Measurements from ENCODE around the gene VWA2. TPM values are rescaled to one million over a fixed set of nuclear protein-coding genes. Genes with fewer than 3 reads are reported as not detected.

The VWA2 gene
- 6.5 TPM for total RNA-seq
- 0.17 TPM for polyA plus RNA-seq (ENCODE audit: insufficient read depth, low read depth, low replicate concordance)
- long read RNA-seq, donor 1: 0 reads
- long read RNA-seq, donor 2: 0 reads
- long read RNA-seq, donor 3: 0 reads
- long read RNA-seq, donor 4: 0 reads
- long read RNA-seq, donor 5: 0 reads
- long read RNA-seq, donor 6: 0 reads
- long read RNA-seq, donor 7, partial matches to known transcripts: 2 of 4 reads
- long read RNA-seq, donor 7, other reads (novel, unspliced or antisense): 2 of 4 reads
- long read RNA-seq, donor 8: 0 reads
- long read RNA-seq, donor 9: 0 reads
- long read RNA-seq, donor 10: 0 reads

GRCh38 chr10:114239117-114239993, at the start of gene VWA2:
VWA2 (plus strand) TSS chr10:114239254; CDS start chr10:114248714, 9,460 bp downstream.
- TF ChIP-seq CTCF (IDR thresholded peaks at IDR 0.05; ENCODE audit: borderline replicate concordance, extremely low read depth, insufficient read depth): peak; percentile 39

GRCh38 chr10:114189700-114190099, 49.4 kb upstream of the VWA2 start:
- Histone ChIP-seq H3K27me3 (ENCODE audit: control insufficient read depth, insufficient read depth, low read length) (no peaks in the 10 kb centered on the region), H3K4me3 (ENCODE audit: low read length in 3 of 3) (no peak overlapping the region), H3K4me1 (ENCODE audit: control insufficient read depth in 2 of 3, insufficient read depth in 2 of 3, low read depth in 1 of 3, low read length in 3 of 3) (peaks cover 0 to 5% (median 0%) of the 10 kb centered on the region in 3 donors), H3K9me3 (ENCODE audit: control insufficient read depth in 2 of 3, insufficient read depth in 1 of 3, low read length in 3 of 3) (no peaks in the 10 kb centered on the region), H3K9ac (ENCODE audit: low read length in 3 of 3) (no peak overlapping the region), H3K36me3 (ENCODE audit: control insufficient read depth in 2 of 3, insufficient read depth in 3 of 3, low read length in 3 of 3) (no peaks in the 10 kb centered on the region), H3K27ac (ENCODE audit: low read depth in 2 of 2, low read length in 2 of 2) (no peak overlapping the region)
- FAIRE-seq: no peak
- intact Hi-C loops (cut with DNase I): no loop called here
- no peak for DNase-seq
- no peak for TF ChIP-seq CTCF (IDR thresholded peaks at IDR 0.05; ENCODE audit: borderline replicate concordance, extremely low read depth, insufficient read depth)

More at GRCh38 chr10:114239117-114239993, at the start of gene VWA2:
- Histone ChIP-seq H3K4me3 (ENCODE audit: low read length in 3 of 3) (peak within 1 kb of the TSS in 2 of 3 donors; percentile 1 to 52), H3K9ac (ENCODE audit: low read length in 3 of 3) (no peak within 1 kb of the TSS), H3K27me3 (ENCODE audit: control insufficient read depth, insufficient read depth, low read length) (peaks cover 13% of the 10 kb centered on the region), H3K9me3 (ENCODE audit: control insufficient read depth in 2 of 3, insufficient read depth in 1 of 3, low read length in 3 of 3) (no peaks in the 10 kb centered on the region), H3K27ac (ENCODE audit: low read depth in 2 of 2, low read length in 2 of 2) (no peak within 1 kb of the TSS), H3K4me1 (ENCODE audit: control insufficient read depth in 2 of 3, insufficient read depth in 2 of 3, low read depth in 1 of 3, low read length in 3 of 3) (no peaks in the 10 kb centered on the region), H3K36me3 (ENCODE audit: control insufficient read depth in 2 of 3, insufficient read depth in 3 of 3, low read length in 3 of 3) (no peaks in the 10 kb centered on the region)
- intact Hi-C loops (cut with DNase I): no loop called here
- peak; percentile 60 to 79 (median 65) for DNase-seq
- FAIRE-seq: no peak

- H3K4me1 ChIP-seq (ENCODE audit: control insufficient read depth in 2 of 3, insufficient read depth in 2 of 3, low read depth in 1 of 3, low read length in 3 of 3): no peaks in the 10 kb centered on the region
- no peaks in the 10 kb centered on the region for H3K9me3 ChIP-seq (ENCODE audit: control insufficient read depth in 2 of 3, insufficient read depth in 1 of 3, low read length in 3 of 3)
- no peak for FAIRE-seq
Observed at GRCh38 chr10:114195079-114195478, 44.0 kb upstream of the VWA2 start.

More at GRCh38 chr10:114195079-114195478, 44.0 kb upstream of the VWA2 start:
- Histone ChIP-seq H3K36me3 (ENCODE audit: control insufficient read depth in 2 of 3, insufficient read depth in 3 of 3, low read length in 3 of 3) (no peaks in the 10 kb centered on the region), H3K9ac (ENCODE audit: low read length in 3 of 3) (no peak overlapping the region), H3K27ac (ENCODE audit: low read depth in 2 of 2, low read length in 2 of 2) (no peak overlapping the region), H3K27me3 (ENCODE audit: control insufficient read depth, insufficient read depth, low read length) (no peaks in the 10 kb centered on the region), H3K4me3 (ENCODE audit: low read length in 3 of 3) (no peak overlapping the region)
- DNase-seq: no peak
- TF ChIP-seq CTCF (IDR thresholded peaks at IDR 0.05; ENCODE audit: borderline replicate concordance, extremely low read depth, insufficient read depth): no peak
- intact Hi-C loops (cut with DNase I): no loop called here
